ENCODE results near the gene GNPTAB. TPM values are rescaled to one million over a fixed set of nuclear protein-coding genes. Genes with fewer than 3 reads are reported as not detected.
A peak's percentile ranks its signal among the peaks of the same experiment; 100 is the strongest.

Gene GNPTAB
- total and polyA plus RNA-seq, 2 of the 8 experiments (the other 6 are each of a cell fraction or from before 2014, with no cell fraction given): 21.5 to 51.3 TPM

GRCh38 chr12:101806265-101806664 lies 24.5 kb downstream of the GNPTAB start:
- Histone ChIP-seq H3K4me2 (ENCODE audit: insufficient read depth in 1 of 2, low read depth in 2 of 2, low read length in 2 of 2) (no peak overlapping the region), H3K27ac (ENCODE audit: low read depth, low read length) (no peak overlapping the region), H2BK20ac (ENCODE audit: low read length) (no peak overlapping the region), H2BK5ac (ENCODE audit: low read depth, low read length) (no peak overlapping the region), H4K20me1 (replicated peaks in 1 of 2; ENCODE audit: control insufficient read depth in 1 of 2, insufficient read depth in 2 of 2, low read length in 2 of 2) (peaks cover 0 to 3% of the 10 kb centered on the region in 2 experiments), H3K56ac (replicated peaks; ENCODE audit: insufficient read length, low read depth, low read length) (no peak overlapping the region), H3K18ac (ENCODE audit: extremely low read depth, low read length) (no peak overlapping the region), H2AK5ac (ENCODE audit: low read depth, low read length) (no peak overlapping the region), H3K36me3 (ENCODE audit: control insufficient read depth in 2 of 4, insufficient read depth in 4 of 4, low read length in 3 of 4) (no peaks in the 10 kb centered on the region), H2BK15ac (ENCODE audit: low read length) (no peak overlapping the region), H3K14ac (ENCODE audit: insufficient read length) (no peak overlapping the region), H4K8ac (ENCODE audit: extremely low read depth, insufficient read depth, low read length) (no peak overlapping the region), H3K79me2 (ENCODE audit: control insufficient read depth in 1 of 2, insufficient read depth in 2 of 2, low read length in 2 of 2) (peaks cover 3 to 93% of the 10 kb centered on the region in 2 experiments; a peak in 3 of 4 replicates), H4K5ac (ENCODE audit: insufficient read length, low read depth, low read length) (no peak overlapping the region), H3K23ac (ENCODE audit: insufficient read length) (no peak overlapping the region), H3K4ac (replicated peaks; ENCODE audit: insufficient read length, low read depth, low read length) (no peak overlapping the region), H3K27me3 (replicated peaks in 1 of 4; ENCODE audit: control insufficient read depth in 3 of 4, extremely low read depth in 1 of 4, insufficient read depth in 3 of 4, low read length in 3 of 4) (no peaks in the 10 kb centered on the region), H3K9me3 (ENCODE audit: insufficient read depth in 2 of 2, low read depth in 1 of 2, low read length in 1 of 2) (no peaks in the 10 kb centered on the region), H2BK12ac (ENCODE audit: low read depth, low read length) (no peak overlapping the region), H3K9ac (replicated peaks in 1 of 4; ENCODE audit: extremely low read depth in 1 of 4, low read depth in 3 of 4, low read length in 3 of 4) (no peak overlapping the region), H3K23me2 (ENCODE audit: low read depth, low read length) (0 out of 2 replicates have a peak, but pooled peaks cover 2% of the 10 kb centered on the region), H4K91ac (replicated peaks; ENCODE audit: insufficient read length, low read length) (no peak overlapping the region), H3K4me3 (ENCODE audit: extremely low read depth in 1 of 4, insufficient read depth in 2 of 4, low read depth in 3 of 4, low read length in 4 of 4) (no peak overlapping the region), H3K79me1 (ENCODE audit: low read depth, low read length) (peaks cover 6% of the 10 kb centered on the region; the same call in 1 of the 2 replicates), H2BK120ac (replicated peaks; ENCODE audit: low read depth, low read length) (no peak overlapping the region), H3K4me1 (replicated peaks in 1 of 4; ENCODE audit: control insufficient read depth in 3 of 4, insufficient read depth in 4 of 4, low read length in 3 of 4) (peaks cover 0 to 4% (median 3%) of the 10 kb centered on the region in 4 experiments; a peak in 4 of 7 replicates), H2AFZ (ENCODE audit: low read length) (no peak overlapping the region)
- peak; percentile 38; the same call in 1 of the 2 replicates for TF ChIP-seq CEBPB (IDR thresholded peaks at IDR 0.05; ENCODE audit: low read depth, low read length)
- TF ChIP-seq GTF2F1 (IDR thresholded peaks at IDR 0.05; ENCODE audit: borderline replicate concordance, low read depth, low read length): no peak
- no peak for TF ChIP-seq HDAC2 (IDR thresholded peaks at IDR 0.05; ENCODE audit: borderline replicate concordance in 1 of 2, low read depth in 2 of 2, low read length in 2 of 2)
- no peak for TF ChIP-seq EGR1 (IDR thresholded peaks at IDR 0.05; ENCODE audit: borderline replicate concordance, low read depth, low read length)
- no peak for TF ChIP-seq CHD1 (IDR thresholded peaks at IDR 0.05; ENCODE audit: low read depth, low read length)
- TF ChIP-seq MAX (IDR thresholded peaks at IDR 0.05): no peak
- no peak for TF ChIP-seq GABPA (IDR thresholded peaks at IDR 0.05; ENCODE audit: borderline replicate concordance, insufficient read depth, low read length)
- WGBS, 2 experiments (ENCODE audit: extremely low coverage in 1 of 2, insufficient coverage in 1 of 2, insufficient read length in 1 of 2, insufficient replicate concordance in 2 of 2, low coverage in 1 of 2, low lambda C conversion rate in 2 of 2, missing lambda C conversion rate in 1 of 2): 95% methylated on average over 1 of the region's 1 CpG; no CpG with 5 or more reads in 1 of the 2 experiments
- FAIRE-seq (no peak), DNase-seq (ENCODE audit: low read depth in 1 of 2, low spot score in 2 of 2) (no peak)
- CTCF ChIA-PET (ENCODE audit: partially characterized antibody): interaction anchor here (0.9 to 1.6 kb wide), 3 partner anchors 21 to 46 kb away, joined by 3 to 5 read pairs (median 3); partner anchors contain the start of gene GNPTAB
- POLR2A ChIA-PET (ENCODE audit: partially characterized antibody): interaction anchor here (1.5 kb wide), 1 partner anchor 8 kb away, joined by 5 read pairs; no protein-coding TSS in a partner anchor
